LNCaP clone FGC (cell line): ENCODE results near the gene ZDHHC13.
"Not testable (repeated sequence)": the region's sequence is repeated elsewhere in the genome, so short reads cannot be mapped to it uniquely, and the experiment has no call there.

Experiments used
- DNase-seq: peaks from one replicate; pipeline ENCODE4 v3.0.0-alpha.2; 2011; ENCODE audit warnings: low read depth
- H3K4me3 ChIP-seq: 2 replicates; pipeline ENCODE4 v1.5.1; 2011; ENCODE audit warnings: mild to moderate bottlenecking, low read depth, low read length, control low read depth
- TF ChIP-seq, protein P1 (sequence below): IDR thresholded peaks from 2 replicates; pipeline ENCODE4 v1.5.1; 2012; ENCODE audit warnings: mild to moderate bottlenecking; ENCODE audit not compliant: control insufficient read depth, insufficient read depth; ENCODE audit errors: extremely low read depth

Gene ZDHHC13

GRCh38 chr11:19116276-19116970, 545 bp upstream of the ZDHHC13 start:
- TF ChIP-seq, protein P1, sequence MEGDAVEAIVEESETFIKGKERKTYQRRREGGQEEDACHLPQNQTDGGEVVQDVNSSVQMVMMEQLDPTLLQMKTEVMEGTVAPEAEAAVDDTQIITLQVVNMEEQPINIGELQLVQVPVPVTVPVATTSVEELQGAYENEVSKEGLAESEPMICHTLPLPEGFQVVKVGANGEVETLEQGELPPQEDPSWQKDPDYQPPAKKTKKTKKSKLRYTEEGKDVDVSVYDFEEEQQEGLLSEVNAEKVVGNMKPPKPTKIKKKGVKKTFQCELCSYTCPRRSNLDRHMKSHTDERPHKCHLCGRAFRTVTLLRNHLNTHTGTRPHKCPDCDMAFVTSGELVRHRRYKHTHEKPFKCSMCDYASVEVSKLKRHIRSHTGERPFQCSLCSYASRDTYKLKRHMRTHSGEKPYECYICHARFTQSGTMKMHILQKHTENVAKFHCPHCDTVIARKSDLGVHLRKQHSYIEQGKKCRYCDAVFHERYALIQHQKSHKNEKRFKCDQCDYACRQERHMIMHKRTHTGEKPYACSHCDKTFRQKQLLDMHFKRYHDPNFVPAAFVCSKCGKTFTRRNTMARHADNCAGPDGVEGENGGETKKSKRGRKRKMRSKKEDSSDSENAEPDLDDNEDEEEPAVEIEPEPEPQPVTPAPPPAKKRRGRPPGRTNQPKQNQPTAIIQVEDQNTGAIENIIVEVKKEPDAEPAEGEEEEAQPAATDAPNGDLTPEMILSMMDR, result no peak
- no peak for DNase-seq
- H3K4me3 ChIP-seq, result peak overlapping the region; percentile 75

GRCh38 chr11:19117760-19118097, 761 bp downstream of the ZDHHC13 start:
- peak overlapping the region; percentile 75 for H3K4me3 ChIP-seq
- no peak for DNase-seq
- TF ChIP-seq, protein P1, result no peak

DNA sequence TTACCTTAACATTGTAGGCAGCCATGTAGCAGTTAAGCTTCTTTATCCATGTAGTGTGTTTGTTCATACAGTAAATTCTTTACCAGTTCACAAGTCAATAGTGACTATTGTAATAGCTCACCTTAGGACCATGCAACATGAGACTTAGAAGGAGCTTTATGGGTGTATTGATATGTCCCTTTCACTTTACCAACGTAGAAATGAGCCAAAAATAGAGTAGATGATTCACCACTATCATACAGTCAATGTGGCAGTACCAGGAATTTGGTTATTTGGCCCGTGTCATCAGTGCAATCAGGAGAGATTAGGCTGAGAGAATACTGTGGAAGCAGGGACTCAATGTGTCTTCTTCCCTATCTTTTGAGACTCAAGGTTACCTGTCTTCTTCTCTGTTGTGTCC, 4.7 kb downstream of the ZDHHC13 start:
- TF ChIP-seq, protein P1, result no peak
- no peak for DNase-seq
- no peak overlapping the region for H3K4me3 ChIP-seq

DNA sequence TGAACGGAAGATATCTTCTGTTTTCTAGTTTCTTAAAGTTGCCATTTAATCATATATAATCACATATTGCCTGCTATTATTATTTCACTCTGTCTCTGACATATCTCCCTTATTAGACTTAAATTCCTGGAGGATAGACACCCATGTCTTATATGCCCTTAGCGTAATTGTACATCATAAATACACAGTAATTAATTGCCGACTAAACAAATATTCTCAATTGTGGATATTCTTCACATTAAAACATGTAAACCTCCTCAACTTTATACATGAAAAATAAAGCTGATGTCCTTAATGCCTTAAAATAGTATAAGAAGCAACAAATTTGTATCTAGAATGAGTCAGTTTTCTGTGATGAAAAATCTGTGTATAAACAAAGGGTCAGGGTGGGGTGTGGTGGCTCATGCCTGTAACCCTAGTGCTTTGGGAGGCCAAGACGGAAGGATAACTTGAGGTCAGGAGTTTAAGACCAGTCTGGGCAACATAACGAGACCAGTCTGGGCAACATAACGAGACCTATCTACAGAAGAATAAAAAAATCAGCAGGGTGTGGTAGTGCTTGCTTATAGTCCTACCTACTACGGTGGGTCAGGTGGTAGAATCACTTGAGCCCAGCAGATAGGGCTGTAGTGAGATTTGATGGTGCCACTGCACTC, 6.1 kb downstream of the ZDHHC13 start:
- TF ChIP-seq, protein P1, result no peak
- no peak for DNase-seq
- H3K4me3 ChIP-seq, result no peak overlapping the region

- not testable (repeated sequence) for DNase-seq, H3K4me3 ChIP-seq
These were observed 9.8 kb downstream of the ZDHHC13 start for GRCh38 chr11:19126562-19127325.

GRCh38 chr11:19134004-19134403, 17.0 kb downstream of the ZDHHC13 start:
- DNase-seq, result no peak
- no peak overlapping the region for H3K4me3 ChIP-seq
- TF ChIP-seq, protein P1, result no peak

DNA sequence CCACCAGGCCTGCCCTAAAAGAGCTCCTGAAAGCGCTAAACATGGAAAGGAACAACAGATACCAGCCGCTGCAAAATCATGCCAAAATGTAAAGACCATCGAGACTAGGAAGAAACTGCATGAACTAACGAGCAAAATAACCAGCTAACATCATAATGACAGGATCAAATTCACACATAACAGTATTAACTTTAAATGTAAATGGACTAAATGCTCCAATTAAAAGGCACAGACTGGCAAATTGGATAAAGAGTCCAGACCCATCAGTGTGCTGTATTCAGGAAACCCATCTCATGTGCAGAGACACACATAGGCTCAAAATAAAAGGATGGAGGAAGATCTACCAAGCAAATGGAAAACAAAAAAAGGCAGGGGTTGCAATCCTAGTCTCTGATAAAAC, 19.9 kb downstream of the ZDHHC13 start:
- DNase-seq, H3K4me3 ChIP-seq: not testable (repeated sequence)
